GM19193 (cell line): ENCODE results near the gene SH3BP5L.

Experiments
- POLR2A ChIP-seq: IDR thresholded peaks from 4 replicates; pipeline ENCODE4 v1.6.1; 2011; ENCODE audit not compliant: insufficient read depth, insufficient read length; ENCODE audit errors: extremely low read depth

Gene SH3BP5L

DNA sequence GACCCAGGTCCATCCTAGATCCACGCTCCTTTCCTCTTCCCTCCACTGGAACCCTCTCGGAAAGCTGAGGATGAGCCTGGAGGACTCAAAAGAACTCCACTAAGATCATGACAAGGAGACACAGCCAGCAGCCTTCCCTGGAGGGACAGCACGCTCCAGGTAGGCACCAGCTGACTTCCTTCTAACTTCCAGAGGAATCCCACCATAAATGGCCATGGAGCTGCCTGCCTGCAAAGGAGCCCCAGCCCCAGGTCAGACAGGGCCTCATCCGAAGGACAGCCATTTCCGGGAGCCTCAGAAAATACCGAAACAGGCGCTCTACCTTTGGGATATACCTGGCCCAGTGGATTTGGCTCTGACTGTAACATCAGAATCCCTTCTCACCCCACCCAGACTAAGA lies 4.1 kb downstream of the SH3BP5L start:
- TF ChIP-seq POLR2A, result no peak

DNA sequence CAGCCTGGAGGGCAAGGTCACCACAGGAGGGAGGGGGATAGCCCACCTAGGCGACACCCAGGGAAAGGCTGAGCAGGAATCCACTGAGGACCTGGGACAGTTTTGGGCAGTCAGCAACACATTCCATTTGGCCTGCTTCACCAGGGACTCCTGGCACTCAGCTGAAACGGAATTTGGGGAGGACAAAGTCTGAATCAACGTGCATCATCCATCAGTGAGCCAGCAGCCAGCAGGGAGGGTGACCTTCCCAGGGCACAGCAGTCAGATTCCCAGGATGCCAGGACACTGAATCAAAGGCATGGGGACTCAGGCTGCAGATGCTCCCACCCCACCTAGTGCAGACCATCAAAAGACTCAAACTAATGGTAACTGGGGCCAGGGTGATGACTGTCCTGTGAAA lies 4.6 kb downstream of the SH3BP5L start:
- TF ChIP-seq POLR2A, result no peak

DNA sequence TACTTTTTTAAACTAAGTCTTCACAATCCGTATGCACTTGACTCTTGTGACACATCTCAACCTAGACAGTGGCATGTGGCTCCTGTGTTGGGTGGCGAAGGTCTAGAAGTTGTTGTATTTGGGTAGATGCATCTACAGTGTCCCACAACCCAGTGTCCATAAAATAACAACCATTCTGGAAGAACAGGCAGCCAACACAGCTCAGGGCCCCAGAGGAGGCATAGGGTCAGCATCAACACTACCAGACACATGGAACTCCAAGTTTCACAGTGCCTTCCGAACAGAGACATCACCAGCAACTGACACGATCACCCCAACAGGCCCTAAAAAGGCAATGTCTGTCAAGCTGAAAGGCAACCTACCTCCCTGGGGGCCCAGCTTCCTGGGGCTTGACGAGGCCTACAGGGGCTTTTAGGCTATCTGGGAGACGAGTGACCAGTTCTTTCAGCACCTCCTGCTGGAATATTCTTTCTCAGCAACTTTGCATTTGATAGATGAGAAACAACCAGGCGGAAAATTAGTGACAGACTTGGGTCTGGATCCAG lies 5.6 kb downstream of the SH3BP5L start:
- no peak for TF ChIP-seq POLR2A

DNA sequence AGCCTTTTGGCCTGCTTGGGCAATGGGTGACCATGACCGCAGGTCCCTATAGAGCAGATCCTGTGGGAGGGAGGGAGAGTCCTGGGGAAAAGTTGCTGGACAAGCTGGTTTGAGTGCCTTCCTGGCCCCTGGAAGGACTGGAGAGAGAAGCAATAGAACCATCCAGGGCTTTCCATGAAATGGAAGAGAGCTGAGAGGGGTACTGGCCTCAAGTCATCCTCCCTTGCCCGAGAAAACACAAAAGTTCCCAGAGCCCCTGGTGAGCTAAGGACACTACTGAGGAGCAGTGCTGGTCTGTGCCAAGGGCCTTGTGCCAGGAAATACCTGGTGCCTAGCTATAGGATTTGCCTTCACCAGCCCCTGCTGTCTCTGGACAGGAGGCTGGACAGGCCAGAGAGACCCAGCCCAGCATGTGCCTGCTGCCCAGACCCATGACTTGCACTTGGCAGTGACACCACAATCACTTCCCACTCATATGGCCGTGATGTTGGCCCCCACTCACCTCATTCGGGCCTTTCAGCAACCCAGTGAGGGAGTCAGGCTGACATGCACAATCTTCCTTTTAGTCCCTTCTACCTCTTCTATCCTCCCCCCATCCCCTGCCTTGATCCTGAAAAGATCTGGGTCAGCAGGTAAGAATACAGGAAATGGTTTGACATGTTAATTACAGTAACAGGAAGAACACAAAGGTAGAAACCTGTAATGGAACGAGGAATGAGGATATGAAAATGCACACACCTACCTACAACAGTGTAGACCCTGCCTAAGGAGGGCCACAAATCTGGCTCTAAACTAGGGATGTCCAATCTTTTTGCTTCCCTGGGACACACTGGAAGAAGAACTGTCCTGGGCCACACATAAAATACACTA lies 7.0 kb downstream of the SH3BP5L start:
- no peak for TF ChIP-seq POLR2A

DNA sequence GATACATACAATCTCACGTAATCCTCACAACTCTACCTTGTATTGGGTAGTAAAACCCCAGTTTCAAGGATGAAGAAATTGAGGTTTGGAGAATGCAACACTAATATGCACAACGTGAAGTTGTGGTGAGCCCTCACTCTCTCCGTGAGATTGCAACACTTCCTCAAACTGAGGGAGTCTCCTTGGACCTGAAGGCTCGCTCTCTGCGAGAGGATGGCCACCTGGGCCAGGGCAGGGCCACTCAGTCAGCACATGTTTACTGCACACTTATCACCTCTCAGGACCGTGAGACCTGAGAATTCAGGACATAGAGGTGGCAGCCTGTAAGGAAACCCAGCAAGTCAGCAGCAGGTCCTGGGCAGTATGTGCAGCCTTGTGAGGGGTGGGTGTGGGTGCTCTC lies 8.7 kb downstream of the SH3BP5L start:
- TF ChIP-seq POLR2A, result no peak

GRCh38 chr1:248816042-248816851 lies 9.5 kb downstream of the SH3BP5L start:
- TF ChIP-seq POLR2A, result no peak

GRCh38 chr1:248815407-248816034 lies 10.2 kb downstream of the SH3BP5L start:
- no peak for TF ChIP-seq POLR2A

DNA sequence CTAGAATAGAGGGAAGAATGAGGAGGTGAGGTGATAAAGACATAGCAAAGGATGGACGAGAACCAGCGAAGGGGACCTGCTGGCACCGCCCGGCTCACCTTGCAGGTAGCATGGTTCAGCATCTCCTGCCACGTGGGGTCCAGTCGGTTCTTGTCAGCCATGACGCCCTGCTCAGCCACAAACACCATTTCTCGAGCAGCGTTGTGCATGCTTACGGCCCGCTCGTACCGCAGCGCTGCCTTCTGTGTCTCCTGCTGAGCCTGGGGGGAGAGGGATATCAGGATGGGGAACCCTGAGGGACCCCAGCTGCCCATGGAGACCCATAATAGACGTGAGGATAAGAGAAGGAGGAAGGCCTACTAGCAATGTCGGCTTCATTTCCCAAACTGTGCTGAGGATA lies 11.4 kb downstream of the SH3BP5L start:
- TF ChIP-seq POLR2A, result no peak

DNA sequence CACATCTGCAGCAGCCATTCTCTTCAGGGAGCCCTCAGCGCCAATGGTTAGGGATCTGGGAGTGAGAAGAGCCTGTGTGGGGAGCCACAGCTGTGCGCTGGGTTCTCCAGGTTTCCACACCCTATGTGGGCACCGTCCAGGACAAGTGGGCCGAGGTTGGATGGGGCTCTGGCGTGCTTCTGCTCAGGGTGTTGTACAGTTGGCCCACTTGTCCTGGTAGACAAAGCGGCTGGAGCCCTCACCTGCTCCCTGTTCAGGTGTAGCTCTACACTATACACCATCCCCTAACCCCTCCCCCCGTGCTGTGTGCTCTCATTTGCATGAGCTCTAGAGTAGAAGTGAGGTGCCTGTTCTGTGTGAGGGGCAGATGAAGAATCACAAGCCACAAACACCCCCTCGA lies 12.2 kb downstream of the SH3BP5L start:
- no peak for TF ChIP-seq POLR2A

GRCh38 chr1:248812736-248813425 lies 12.8 kb downstream of the SH3BP5L start:
- no peak for TF ChIP-seq POLR2A

DNA sequence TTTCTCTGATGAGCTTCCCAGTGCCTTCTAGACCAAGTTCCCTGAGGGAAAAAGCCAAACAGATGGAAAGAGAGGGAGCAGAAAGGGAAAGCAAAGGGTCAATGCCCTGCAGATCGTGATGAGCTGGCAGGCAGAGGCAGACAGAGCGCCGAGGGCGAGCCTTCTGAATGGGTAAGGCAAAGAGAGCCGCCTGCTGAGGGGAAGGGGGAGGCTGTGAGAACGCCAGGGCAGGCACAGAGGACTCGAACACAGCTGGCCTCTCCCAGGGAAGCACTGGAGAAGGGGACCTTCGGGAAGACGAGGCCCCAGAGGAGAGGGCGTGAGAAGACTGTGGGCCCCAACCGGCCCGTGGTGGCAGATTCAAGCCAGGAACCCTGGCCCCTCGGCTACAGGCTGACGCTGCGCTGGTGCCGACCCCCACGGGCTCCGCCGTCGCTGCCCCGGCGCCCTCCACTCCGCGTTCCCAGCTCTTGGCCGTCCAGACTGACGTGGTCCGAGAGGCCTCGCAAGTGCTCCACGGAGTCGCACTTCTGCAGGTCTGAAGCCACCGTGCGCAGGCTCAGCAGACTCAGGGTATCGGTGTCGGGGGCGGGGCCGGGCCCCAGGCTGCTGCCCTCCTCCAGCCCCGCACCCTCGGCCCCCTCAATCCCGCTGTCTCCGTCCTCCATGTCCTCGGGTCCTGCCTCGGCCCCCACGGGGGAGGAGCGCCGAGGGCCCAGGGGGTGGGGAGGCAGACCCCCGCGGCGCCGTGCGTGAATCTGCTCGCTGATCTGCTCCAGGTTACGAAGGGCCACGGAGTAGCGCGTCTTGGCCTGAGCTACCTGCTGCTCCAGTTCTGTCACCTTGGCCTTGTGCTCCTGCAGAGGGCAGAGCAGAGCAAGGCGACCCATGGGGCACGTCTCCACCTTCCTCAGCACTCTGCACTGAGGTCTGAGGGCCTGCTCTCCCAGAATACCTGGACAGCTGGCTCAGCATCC lies 13.9 kb downstream of the SH3BP5L start:
- TF ChIP-seq POLR2A, result no peak

GRCh38 chr1:248810727-248811513 lies 14.8 kb downstream of the SH3BP5L start:
- no peak for TF ChIP-seq POLR2A
